Type B pancreatic cell (in vitro differentiated cells): ENCODE results near the gene SHROOM1. TPM values are rescaled to one million over a fixed set of nuclear protein-coding genes. Genes with fewer than 3 reads are reported as not detected.
A peak's percentile ranks its signal among the peaks of the same experiment; 100 is the strongest.

Experiments used
- DNase-seq: peaks from one replicate; pipeline ENCODE4 v3.0.0; 2021; ENCODE audit warnings: mixed read lengths; ENCODE audit not compliant: unreplicated experiment; ENCODE audit errors: extremely low spot score
- H3K27ac Mint-ChIP-seq: 2 replicates; pipeline ENCODE4 v1.8.0; 2021; ENCODE audit warnings: mild to moderate bottlenecking, mixed read lengths
- H3K27me3 Mint-ChIP-seq: 2 replicates; pipeline ENCODE4 v1.8.0; 2021; ENCODE audit warnings: mixed read lengths
- H3K36me3 Mint-ChIP-seq: 2 replicates; pipeline ENCODE4 v1.8.0; 2021; ENCODE audit warnings: mixed read lengths
- H3K4me1 Mint-ChIP-seq: one replicate; pipeline ENCODE4 v1.8.0; 2021; ENCODE audit warnings: mixed read lengths; ENCODE audit not compliant: unreplicated experiment
- H3K4me3 Mint-ChIP-seq: 2 replicates; pipeline ENCODE4 v1.8.0; 2021; ENCODE audit warnings: mild to moderate bottlenecking, mixed read lengths
- H3K9me3 Mint-ChIP-seq: 2 replicates; pipeline ENCODE4 v1.8.0; 2021; ENCODE audit warnings: mixed read lengths
- CTCF ChIP-seq: fragments of 200-600 bp; sonication (generic); conservative IDR thresholded peaks from 2 replicates; pipeline ENCODE4 v1.5.0; 2021; ENCODE audit warnings: antibody characterized with exemption, mild to moderate bottlenecking
- total RNA-seq: library from RNA; stranded (reverse); gene quantifications from 2 replicates; pipeline ENCODE4 v1.2.1, GENCODE V29; 2021; ENCODE audit warnings: low replicate concordance

SHROOM1 gene
- total RNA-seq, 1 donor from 2014 or later, result 7.2 TPM

- Mint-ChIP-seq H3K9me3 (no peaks in the 10 kb centered on the region), H3K4me3 (no peak overlapping the region), H3K4me1 (peaks cover 5% of the 10 kb centered on the region), H3K27me3 (peaks cover 13% of the 10 kb centered on the region), H3K36me3 (no peaks in the 10 kb centered on the region), H3K27ac (no peak overlapping the region)
- no peak for DNase-seq
- no peak for TF ChIP-seq CTCF
Measured at GRCh38 chr5:132785365-132785764, 45.1 kb downstream of the SHROOM1 start.

- H3K9me3 Mint-ChIP-seq, result no peaks in the 10 kb centered on the region
- no peaks in the 10 kb centered on the region for H3K4me1 Mint-ChIP-seq
- H3K27me3 Mint-ChIP-seq, result peaks cover 33% of the 10 kb centered on the region
- no peak overlapping the region for H3K27ac Mint-ChIP-seq
- no peak for DNase-seq
- no peak for TF ChIP-seq CTCF
- H3K36me3 Mint-ChIP-seq, result no peaks in the 10 kb centered on the region
- no peak overlapping the region for H3K4me3 Mint-ChIP-seq
Measured at GRCh38 chr5:132782101-132782500, 48.3 kb downstream of the SHROOM1 start.

GRCh38 chr5:132781029-132781428 is 49.4 kb downstream of the SHROOM1 start:
- Mint-ChIP-seq H3K27me3 (peaks cover 33% of the 10 kb centered on the region), H3K4me3 (no peak overlapping the region)
- no peak for TF ChIP-seq CTCF

GRCh38 chr5:132780577-132780976 is 49.9 kb downstream of the SHROOM1 start:
- no peak overlapping the region for H3K4me3 Mint-ChIP-seq
- no peak for DNase-seq
- peaks cover 33% of the 10 kb centered on the region for H3K27me3 Mint-ChIP-seq
- H3K9me3 Mint-ChIP-seq, result no peaks in the 10 kb centered on the region
- TF ChIP-seq CTCF, result no peak
- no peak overlapping the region for H3K27ac Mint-ChIP-seq
- H3K36me3 Mint-ChIP-seq, result no peaks in the 10 kb centered on the region
- H3K4me1 Mint-ChIP-seq, result peaks cover 7% of the 10 kb centered on the region

More at GRCh38 chr5:132781029-132781428, 49.4 kb downstream of the SHROOM1 start:
- peaks cover 2% of the 10 kb centered on the region for H3K4me1 Mint-ChIP-seq
- no peaks in the 10 kb centered on the region for H3K9me3 Mint-ChIP-seq
- no peak for DNase-seq
- no peaks in the 10 kb centered on the region for H3K36me3 Mint-ChIP-seq
- no peak overlapping the region for H3K27ac Mint-ChIP-seq

- H3K4me3 Mint-ChIP-seq, result peak overlapping the region; percentile 20
- no peak for DNase-seq
- H3K9me3 Mint-ChIP-seq, result no peaks in the 10 kb centered on the region
- H3K27ac Mint-ChIP-seq, result no peak overlapping the region
- no peak for TF ChIP-seq CTCF
- H3K36me3 Mint-ChIP-seq, result no peaks in the 10 kb centered on the region
- peaks cover 11% of the 10 kb centered on the region for H3K4me1 Mint-ChIP-seq
- peaks cover 33% of the 10 kb centered on the region for H3K27me3 Mint-ChIP-seq
Measured at GRCh38 chr5:132779961-132780360, 50.5 kb downstream of the SHROOM1 start.

GRCh38 chr5:132778856-132779255 is 51.6 kb downstream of the SHROOM1 start:
- no peak for TF ChIP-seq CTCF
- Mint-ChIP-seq H3K9me3 (no peaks in the 10 kb centered on the region), H3K36me3 (no peaks in the 10 kb centered on the region), H3K27me3 (peaks cover 33% of the 10 kb centered on the region), H3K27ac (no peak overlapping the region), H3K4me1 (peaks cover 13% of the 10 kb centered on the region), H3K4me3 (peak overlapping the region; percentile 85)
- no peak for DNase-seq
